ENCODE data around the gene TPSB2.
"Not testable (repeated sequence)": the region's sequence is repeated elsewhere in the genome, so short reads cannot be mapped to it uniquely, and the experiment has no call there.

The TPSB2 gene

GRCh38 chr16:1199347-1200013, 30.5 kb downstream of the TPSB2 start:
- no peak for DNase-seq (ENCODE audit: low spot score)

DNA sequence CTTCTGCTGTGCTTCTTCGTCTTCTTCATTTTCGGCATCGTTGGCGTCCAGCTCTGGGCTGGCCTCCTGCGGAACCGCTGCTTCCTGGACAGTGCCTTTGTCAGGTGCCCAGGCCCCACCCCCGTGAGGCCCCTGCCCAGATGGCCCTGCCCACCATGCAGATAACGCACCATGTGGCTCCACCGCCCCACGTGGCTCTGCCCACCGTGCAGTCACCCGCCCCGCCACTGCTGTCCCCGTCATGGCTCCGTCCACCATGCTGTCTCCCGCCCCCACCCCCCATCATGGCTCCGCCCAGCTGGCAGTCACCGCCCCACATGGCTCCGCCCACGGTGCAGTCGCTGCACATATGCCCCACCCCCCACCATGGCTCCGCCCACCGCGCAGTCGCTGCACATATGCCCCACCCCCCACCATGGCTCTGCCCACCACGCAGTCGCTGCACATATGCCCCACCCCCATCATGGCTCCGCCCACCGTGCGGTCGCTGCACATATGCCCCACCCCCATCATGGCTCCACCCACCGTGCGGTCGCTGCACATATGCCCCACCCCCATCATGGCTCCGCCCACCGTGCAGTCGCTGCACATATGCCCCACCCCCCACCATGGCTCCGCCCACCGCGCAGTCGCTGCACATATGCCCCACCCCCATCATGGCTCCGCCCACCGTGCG, 31.2 kb downstream of the TPSB2 start:
- DNase-seq (ENCODE audit: low spot score): not testable (repeated sequence)

- no peak for DNase-seq (ENCODE audit: low spot score)
These were observed 31.8 kb downstream of the TPSB2 start for GRCh38 chr16:1198194-1198593.

- DNase-seq (ENCODE audit: low spot score): no peak
These were observed 32.6 kb downstream of the TPSB2 start for GRCh38 chr16:1197237-1197866.

- DNase-seq (ENCODE audit: low spot score): no peak
These were observed 33.5 kb downstream of the TPSB2 start for GRCh38 chr16:1196494-1196893.

DNA sequence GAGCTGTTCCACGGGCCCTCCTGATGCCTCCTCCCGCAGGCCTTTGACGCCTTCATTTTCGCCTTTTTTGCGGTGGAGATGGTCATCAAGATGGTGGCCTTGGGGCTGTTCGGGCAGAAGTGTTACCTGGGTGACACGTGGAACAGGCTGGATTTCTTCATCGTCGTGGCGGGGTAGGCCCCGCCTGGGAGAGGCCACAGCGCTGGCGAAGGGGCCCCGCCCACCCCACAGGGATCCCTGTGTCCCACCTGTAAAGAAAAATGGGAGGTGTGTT, 34.7 kb downstream of the TPSB2 start:
- no peak for DNase-seq (ENCODE audit: low spot score)

- DNase-seq (ENCODE audit: low spot score): no peak
These were observed 35.2 kb downstream of the TPSB2 start for GRCh38 chr16:1194665-1195392.

DNA sequence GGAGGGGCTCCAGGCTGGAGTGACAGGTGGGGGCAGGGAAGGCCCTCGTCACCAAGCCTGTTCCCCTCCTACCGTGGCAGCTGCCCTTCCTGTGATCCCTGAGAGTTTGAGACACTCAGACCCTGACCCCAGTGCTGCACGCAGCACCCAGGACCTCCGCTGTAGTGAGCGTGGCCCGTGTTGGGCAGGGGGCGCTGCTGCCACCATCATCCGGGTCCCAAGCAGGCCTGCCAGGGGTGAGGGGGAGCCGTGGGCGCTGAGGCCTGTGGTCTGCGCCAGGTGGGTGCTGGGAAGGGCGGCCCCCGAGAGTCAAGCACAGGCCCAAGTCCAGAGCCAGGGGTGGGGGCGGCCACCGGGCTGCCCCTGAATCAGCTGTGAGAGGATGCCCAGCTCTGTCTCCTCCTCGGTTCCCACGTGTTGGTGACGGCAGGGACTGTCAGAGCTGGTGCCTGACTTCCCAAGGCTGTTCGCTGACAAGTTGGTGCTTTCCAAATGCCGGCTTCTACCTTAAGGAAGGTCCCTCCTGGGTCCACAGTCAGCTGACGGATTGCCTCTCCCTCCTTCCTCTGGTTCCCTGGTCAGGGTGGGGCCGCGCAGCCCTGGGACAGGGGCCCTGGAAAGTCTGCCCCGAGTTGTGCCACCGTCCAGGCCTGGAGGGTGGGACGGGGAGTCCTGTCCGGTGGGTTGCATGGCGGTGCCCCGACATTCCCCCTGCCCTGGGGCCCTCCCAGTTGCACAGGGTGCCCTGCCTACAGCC, 36.0 kb downstream of the TPSB2 start:
- DNase-seq (ENCODE audit: low spot score): no peak

DNA sequence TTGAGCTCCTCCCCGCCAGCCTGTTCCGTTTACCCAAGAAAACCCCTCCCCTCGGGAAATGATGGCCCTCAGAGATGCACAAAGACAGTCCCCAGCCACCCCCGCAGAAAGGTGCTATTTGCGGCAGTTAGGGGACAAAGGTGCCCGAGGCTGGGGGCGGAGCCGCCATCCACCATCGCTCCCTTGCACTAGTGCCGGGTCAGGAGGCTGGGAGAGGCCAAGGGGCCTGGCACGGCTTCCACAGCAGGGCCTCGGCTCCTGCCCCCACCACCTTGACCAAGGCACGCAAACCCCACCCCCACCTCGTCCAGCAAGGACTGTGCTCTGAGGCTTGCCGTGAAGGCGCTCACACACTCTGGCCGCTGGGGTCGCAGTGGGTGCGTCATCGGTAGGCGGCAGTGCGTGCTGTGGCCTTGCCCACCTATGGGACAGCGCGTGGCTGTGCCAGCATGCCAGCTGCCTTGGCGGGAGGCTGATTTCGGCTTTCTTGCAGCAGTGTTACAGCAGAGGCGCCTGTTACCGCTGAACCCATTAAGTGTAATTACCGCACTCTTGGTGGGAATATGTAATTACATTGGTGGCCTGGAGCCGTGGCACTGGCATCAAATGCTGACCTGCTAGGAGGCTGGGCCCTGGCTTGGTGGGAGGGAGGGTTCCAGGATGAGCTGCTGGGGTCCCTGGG, 36.7 kb downstream of the TPSB2 start:
- DNase-seq (ENCODE audit: low spot score): no peak

GRCh38 chr16:1192384-1193073, 37.5 kb downstream of the TPSB2 start:
- no peak for DNase-seq (ENCODE audit: low spot score)

GRCh38 chr16:1190789-1191188, 39.2 kb downstream of the TPSB2 start:
- not testable (repeated sequence) for DNase-seq (ENCODE audit: low spot score)

DNA sequence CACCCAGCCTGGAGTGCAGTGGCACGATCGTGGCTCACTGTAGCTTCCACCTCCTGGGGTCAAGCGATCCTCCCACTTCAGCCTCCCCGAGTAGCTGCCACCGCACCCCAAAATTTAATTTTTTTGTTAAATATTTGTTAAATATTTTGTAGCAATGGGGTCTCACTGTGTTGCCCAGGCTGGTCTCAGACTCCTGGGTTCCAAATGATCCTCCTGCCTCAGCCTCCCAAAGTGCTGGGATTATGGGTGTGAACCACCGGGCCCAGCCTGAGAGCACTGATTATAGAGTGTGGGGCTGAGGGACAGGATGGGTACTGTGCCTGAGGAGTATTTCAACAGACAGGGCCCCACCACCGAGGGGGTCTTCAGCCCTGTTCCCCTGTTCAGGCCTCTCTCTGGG, 40.5 kb downstream of the TPSB2 start:
- DNase-seq (ENCODE audit: low spot score): no peak

- DNase-seq (ENCODE audit: low spot score): peak; percentile 76
These were observed 41.4 kb downstream of the TPSB2 start for GRCh38 chr16:1188432-1189189.

DNA sequence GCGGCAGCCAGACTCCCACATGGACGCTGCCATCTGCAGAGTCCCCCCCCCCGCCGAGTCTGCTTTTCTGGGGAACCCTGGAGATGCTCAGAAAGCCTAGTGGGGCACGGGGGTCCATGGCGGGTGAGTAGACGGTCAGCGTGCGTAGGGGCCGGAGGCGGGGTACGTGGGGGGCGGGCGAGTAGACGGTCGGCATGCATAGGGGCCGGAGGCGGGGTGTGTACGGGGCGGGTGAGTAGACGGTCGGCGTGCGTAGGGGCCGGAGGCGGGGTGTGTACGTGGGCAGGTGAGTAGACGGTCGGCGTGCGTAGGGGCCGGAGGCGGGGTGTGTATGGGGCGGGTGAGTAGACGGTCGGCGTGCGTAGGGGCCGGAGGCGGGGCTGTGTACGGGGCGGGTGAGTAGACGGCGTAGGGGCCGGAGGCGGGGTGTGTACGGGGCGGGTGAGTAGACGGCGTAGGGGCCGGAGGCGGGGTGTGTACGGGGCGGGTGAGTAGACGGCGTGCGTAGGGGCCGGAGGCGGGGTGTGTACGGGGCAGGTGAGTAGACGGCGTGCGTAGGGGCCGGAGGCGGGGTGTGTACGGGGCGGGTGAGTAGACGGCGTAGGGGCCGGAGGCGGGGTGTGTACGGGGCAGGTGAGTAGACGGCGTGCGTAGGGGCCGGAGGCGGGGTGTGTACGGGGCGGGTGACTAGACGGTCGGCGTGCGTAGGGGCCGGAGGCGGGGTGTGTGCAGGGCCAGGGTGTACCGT, 44.4 kb downstream of the TPSB2 start:
- not testable (repeated sequence) for DNase-seq (ENCODE audit: low spot score)

- DNase-seq (ENCODE audit: low spot score): no peak
These were observed 45.0 kb downstream of the TPSB2 start for GRCh38 chr16:1184980-1185379.

DNA sequence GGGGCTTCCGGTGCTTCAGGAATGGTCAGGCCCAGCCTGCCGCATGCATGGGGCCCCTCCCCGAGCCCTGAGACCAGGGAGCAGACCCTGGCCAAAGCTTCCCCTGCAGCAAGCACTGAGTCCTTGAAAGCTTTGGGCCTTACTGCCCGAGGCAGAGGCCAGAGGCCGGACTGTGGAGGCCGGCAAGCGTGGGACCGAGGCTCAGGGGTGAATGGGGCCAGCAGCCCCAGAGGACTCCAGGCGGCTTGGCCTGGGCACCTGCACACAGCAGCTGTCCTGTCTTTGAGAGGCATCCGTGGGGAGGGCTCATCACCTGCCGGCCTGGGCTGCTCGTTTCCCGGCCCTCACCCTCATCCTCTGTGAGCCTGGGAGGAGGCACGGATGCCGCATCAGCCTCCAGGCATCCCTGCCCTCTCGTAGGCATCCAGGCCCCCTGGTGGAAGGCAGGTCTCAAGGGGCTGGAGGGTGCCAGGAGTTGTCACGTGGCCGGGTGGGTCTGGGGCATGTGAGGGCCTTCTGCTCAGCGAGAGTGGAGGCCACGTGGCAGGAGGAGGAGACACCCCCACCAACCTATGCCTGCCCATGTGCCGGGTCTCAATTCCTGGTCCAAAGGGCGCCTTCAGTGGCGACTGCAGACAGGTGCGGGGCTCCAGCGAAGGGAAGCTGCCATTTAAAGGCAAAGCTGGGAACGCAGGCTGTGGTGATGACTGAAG, 45.7 kb downstream of the TPSB2 start:
- DNase-seq (ENCODE audit: low spot score): no peak

DNA sequence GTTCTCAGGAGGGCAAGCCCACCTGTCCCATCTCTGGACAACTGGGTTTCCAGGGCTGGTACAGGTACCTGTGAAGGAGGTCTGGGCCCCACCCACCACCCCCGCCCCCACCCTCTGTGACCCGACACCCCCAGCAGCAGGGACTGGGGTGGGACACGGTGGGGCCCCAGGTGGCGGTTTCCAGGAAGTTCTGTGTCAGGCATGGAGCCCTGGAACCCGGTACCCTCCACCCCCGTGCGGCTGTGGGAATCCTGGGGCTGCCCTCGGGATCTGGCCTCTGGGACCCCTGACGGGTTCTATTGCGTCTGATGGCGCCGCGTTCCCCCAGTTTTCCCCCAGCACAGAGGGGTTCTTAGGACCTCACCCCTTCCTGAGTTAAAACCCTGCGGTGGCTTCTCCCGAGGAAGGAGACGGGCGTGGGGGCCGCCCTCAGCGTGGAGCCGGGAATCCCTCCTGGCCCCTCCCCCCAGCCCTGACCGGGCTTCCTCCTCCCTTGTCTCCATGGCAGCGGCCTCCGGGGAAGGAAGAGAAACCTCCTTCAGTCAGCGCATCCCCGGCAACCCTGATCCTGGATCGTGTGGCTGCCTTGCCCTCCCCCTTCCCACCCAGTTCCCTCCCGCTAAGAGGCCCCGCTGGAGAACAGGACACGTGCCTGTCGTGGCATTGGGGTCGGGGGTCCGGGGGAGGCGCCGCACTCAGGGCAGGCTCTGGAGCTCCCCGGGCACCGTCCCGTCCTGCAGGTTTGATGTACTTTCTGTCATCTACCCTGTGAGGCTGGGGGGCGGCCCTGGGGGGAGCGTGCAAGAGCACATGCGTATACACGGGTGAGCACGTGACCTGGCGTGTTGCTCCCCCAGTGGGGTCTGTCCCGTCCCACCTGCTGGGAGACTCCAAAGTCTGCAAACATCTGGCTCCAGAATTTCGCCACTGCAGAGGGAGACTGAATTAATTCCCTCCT, 46.8 kb downstream of the TPSB2 start:
- DNase-seq (ENCODE audit: low spot score): no peak

- DNase-seq (ENCODE audit: low spot score): no peak
These were observed 47.7 kb downstream of the TPSB2 start for GRCh38 chr16:1182316-1182671.

Measured in left forelimb (tissue), 1 donor.